HuH-7 (cell line): ENCODE results near the gene SNAPIN.
A peak's percentile ranks its signal among the peaks of the same experiment; 100 is the strongest.

Experiments used
- DNase-seq: peaks from one replicate; pipeline ENCODE4 v3.0.0; 2011; ENCODE audit warnings: low spot score

Gene SNAPIN, protein sequence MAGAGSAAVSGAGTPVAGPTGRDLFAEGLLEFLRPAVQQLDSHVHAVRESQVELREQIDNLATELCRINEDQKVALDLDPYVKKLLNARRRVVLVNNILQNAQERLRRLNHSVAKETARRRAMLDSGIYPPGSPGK

DNA sequence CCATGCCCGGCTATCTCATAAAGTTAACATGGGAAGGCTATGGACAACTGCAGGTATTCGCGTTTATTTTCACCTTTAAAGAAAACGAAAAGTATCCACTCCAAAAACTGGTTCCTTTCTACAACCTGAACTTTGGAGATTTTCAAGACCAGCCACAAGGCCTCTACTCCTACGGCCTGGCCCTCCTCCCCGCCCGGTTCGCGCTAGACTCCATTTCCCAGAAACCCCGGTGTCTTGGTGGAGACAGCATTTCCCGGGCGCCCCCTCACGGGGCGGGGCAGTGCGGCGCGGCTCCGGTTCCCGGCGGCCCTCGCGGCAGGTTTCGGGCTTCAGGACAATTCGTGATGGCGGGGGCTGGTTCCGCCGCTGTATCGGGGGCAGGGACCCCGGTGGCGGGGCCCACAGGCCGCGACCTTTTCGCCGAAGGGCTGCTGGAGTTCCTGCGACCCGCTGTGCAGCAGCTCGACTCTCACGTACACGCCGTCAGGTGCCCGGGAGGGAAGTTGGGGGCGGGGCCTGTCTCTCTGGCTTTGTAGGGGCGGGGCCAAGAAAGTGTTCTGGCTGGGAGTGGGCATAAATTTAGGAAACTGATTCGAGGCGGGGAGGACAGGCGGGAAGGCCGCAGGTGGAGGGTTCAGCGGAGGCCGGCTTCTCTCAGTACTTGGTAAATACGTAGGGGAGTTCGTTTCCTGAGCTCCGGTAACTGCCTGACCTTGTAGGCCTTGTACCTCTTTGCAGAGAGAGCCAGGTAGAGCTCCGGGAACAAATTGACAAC, at the start of gene SNAPIN:
Gene SNAPIN, plus strand, starts transcription at position 304 of the 775 bp plus-strand sequence. Its CDS starts 41 bp downstream, at position 345.
- peak; percentile 88 for DNase-seq

DNA sequence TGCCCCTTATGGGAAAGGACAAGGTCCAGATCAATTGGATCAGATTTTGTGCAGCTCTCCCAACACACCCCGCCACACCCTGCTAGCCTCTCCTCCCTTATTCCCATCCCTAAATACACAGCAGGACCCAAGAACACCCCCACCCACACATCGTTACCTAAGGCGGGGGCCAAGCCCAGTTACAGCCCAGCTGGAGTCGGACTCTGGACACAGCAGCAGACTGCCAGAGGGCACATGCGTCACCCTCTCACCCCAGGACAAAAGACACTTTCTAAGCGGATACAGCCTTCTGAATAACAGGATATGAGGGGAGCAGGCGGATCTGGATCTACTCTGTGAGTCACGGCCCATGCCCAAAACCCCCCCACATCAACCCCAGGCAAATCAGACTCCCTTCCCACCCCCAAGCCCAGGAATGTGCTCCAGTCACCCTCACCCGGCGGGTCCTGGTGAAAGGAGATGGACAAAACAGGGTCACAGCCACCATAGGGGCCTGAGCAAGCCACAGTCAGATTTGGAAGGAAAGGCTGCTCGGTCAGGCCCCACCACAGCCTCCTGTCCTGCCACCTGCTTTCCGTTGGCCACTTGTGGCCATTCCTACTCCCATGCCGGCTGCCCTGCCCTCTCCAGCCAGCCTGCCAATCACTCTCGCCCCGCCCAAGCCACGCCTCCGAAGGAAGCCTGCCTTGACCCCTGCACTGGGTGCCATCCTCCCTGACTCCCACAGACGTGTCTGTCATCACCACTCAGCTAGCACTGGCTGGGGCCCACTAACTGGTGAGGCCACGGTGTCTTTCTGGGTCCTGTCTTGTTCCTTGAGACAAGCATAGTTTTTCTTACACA, 49.5 kb upstream of the SNAPIN start:
- peak; percentile 42 for DNase-seq

DNA sequence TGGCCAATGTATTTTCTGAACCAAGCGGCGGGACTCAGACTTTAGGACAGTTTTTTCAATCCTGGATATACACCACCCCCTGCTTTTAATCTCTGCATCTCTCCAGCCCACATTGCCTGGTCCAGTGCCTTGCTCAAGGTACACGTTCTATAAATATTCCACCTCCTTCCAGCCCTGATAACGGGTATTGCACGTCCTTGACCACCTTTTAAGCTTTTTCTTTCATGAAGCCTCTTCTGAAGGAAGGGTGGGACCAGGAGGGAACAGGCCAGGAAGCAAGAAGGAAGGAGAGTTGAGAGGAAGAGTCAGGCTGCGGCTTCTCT, 49.0 kb upstream of the SNAPIN start:
- DNase-seq: no peak

DNA sequence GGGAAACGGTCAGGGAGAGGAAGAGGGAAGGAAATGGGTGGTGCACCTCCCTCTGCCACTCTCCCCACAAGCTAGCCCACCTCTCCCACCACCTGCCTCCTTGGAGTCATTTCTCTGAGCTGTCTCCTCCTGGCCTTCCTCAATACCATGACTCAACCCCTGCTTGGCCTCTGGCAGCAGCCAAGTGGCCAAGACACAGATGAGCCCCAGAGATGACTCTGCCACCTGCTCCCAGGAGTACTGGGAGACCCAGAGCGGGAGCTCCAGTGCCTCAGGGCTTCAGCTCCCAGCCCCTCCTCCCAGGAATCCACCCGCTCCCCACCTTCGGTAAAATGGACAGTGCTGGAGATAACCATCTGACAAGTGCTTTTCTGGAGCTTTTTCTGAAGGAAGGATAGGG, 48.2 kb upstream of the SNAPIN start:
- no peak for DNase-seq

DNA sequence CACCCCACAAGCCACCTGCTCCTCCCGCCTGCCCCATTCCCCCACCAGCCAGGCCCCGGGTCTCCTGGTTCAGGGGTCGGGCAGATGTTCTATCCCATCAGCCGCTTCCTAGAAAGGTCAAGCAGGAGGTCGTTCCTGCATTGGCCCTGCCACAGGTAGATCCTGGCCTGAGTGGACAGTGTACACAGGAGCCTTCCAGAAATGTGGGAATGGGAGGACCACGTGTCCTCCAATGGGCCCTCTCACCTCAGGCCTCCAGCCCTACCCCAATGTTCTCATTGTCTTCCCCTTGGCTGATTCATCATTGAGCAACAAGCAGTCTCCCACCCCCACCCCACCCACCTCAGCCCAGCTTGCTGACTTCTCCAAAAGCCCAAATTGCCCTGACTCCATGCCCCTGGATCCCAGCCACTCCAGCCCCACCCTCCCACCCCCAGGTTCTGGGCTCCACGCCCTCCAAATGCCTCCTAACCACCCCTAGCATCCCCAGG, 47.6 kb upstream of the SNAPIN start:
- no peak for DNase-seq

DNA sequence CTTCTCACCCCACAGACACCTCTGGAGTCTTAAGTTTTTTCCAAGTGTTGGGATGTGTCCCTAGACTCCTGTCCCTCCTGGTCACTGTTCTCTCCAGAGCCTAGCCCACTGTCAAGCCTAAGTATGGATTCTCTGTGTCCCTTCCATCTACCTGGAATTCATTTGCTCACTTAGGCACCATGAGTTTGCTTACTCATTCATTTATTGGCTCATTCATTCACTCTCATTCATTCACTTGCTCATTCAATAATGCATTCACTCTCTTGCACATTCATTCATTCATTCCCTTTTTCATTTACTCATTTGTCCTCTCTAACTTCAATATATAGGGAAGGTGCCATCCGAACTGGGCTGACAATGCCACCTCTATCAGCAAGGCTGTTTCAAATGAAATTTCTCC, 47.1 kb upstream of the SNAPIN start:
- no peak for DNase-seq

DNA sequence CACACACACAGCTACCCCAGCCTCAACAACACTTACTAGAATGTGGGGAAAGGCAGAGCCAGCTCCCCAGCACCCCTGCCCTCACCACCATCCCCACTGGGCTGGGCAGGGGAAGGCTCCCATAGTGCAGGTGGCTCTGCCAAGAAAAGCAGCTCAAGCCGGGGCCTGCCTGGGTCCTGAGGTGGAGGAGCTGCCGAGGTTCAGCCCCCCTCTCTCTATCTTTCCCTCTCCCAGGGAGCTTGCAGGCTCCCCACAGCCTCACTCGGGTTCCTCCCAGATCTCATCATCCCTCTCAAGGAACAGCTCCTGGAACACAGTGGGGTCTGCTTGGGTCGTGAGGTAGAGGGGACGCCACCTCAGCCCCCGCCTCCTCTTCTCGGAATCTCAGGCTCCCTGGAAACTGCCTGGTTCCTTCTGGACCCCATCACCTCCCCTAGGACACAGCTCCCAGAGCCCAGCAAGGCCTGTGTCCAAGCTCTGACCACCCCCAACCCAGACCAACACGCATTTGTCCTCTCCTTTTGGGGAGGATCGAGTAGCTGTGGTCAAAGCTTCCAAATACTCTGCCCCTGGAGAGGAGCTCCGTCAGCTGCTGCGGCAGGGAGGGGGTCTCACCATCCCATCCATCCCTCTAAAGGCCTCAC, 46.3 kb upstream of the SNAPIN start:
- no peak for DNase-seq

DNA sequence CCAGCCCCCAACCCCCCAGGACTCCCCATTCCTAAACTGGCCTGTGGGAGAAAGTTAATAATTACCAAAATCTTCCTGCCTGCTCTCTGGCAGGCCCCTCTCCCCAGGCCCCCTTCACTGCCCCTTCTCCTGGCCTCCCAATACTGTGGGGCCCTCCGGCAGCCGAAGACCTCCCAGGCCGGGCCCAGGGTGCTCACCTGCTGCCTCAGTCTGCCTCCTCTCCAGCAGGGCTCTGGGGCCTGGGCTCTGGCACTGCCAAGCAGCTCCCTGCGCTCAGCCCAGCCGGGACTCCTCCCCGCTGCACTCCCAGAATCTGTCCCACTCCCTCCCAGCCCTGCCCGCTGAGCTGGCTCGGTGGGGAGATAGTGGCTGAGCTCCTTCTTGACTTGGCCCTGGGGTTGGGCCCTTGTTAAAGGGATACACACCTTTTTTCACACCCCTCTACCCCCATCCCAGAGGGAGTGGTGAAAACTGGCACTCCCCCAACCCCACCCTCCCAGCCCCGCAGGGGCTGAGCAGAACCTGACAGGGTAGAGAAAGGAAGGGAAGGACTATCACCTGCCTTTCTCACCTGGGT, 45.7 kb upstream of the SNAPIN start, which contains the start of gene S100A16:
Gene S100A16, minus strand, starts transcription at position 383 of the 577 bp plus-strand sequence. CDS start 4,986 bp downstream, outside the sequence.
- peak; percentile 56 for DNase-seq

DNA sequence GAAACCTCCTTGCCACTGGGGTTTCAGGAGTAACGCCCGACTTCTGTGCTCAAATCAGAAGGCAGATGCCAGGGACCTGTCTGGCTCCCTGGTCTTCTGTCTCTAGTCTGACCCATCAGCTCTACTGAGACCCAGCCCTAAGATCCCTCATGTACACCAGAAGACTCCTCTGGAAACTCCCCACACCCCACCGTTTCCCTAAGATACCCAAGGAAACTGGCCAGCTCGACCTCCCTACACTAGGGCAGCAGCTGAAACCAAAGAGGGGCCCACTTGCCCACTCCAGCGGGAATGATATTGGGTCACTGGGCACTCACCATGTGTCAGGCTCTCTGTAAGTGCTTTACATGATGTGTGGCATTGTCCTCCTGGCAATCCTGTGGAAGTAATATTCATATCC, 45.1 kb upstream of the SNAPIN start:
- no peak for DNase-seq

DNA sequence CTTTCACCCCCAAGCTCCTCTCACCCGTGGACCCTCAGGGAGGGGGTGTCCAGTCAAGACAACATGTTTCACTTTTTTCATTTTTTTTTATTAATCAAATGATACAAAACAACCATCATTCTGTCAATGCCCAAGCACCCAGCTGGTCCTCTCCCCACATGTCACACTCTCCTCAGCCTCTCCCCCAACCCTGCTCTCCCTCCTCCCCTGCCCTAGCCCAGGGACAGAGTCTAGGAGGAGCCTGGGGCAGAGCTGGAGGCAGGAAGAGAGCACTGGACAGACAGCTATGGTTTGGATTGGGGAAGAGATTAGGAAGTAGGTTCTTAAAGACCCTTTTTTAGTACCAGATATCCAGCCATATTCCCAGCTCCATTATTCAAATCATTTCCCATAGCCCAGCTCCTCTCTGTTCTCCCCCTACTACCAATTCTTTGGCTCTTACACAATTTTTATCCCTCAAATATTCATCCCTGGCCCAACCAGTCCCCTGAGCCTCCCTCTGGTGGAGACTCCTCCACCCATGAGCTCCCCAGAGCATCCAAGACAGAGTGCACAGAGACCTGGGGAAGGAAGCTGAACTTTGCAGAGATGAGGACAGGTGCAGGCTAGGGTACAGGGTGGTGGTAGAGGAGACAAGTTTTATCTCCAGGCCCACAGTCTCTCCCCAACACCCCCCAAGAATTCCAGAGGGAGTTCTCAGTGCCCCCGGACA, 44.2 kb upstream of the SNAPIN start:
- DNase-seq: no peak

DNA sequence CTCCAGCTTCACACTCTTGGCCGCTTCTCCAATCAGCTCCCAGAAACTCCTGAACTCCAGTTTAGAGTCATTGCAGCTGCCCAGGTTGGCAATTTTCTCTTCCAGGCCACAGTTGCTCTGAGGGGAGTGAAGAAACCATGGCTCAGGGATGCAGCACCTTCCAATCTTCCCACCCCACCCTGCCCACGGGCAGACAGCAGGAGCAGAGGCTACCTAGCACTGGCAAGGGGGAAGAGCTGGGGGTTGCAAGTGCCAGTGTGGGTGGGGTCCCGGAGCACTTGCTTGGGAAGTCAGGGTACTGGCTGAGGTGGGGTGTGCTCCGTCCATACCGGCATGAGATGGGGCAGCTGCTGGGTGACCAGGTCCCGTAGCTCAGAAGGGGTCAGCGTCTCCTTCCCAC, 43.6 kb upstream of the SNAPIN start:
- no peak for DNase-seq

DNA sequence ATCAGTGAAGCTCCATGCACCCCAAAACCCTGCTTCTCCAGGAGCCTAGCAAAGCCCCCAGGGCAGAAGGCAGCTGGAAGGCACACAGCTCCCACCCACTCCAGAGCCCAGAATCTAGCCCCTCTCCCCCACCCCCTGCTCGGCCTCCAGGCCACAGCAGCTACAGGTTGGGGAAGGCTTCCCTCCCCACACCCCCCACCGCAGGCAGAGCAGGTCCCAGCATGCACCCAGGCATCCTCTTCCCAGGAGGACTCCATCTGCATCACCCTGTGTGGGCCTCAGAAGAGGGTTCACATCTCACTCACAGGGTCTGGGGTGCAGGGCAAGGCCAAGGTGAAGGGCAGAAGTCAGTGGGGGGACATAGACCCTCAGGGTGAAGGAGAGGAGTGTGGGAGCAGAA, 43.1 kb upstream of the SNAPIN start:
- DNase-seq: no peak

DNA sequence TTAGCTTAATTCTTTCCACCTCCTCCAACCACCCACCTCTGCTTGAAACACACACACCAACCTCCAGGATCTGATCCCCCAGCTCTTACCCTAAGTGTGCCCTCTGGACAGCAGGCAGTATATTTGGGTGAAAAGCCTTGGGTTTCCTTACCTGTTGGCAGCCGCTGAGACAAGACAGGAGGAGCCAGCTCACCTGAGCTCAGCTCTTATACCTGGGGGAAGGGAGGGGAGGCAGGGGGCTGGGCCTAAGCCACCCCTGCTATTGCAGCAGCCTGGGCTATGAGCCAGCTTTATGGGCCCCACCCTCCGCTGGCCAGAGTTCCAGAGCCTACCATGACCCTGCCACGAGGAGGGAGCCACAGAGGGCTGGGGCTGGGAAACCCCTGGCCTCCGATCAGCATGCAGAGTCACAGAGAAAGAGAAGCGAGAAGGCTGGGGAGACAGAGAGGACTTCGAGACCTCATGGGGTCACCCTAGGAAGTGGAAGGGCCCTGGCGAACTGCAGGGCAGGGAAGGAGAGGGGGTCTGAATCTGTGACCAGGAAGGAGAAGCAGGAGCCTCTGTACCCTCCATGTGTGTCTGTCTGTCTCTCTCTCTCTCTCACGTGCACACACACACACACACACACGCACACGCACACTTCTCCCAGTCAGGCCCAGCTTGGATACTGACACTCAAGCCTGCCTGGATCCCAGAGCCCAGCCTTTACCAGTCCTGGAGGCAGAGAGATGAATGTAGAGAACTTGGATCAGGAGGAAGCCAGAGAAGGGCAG, 42.2 kb upstream of the SNAPIN start, which contains the start of gene S100A14:
Gene S100A14, minus strand, starts transcription at position 182 of the 773 bp plus-strand sequence. CDS start 467 bp downstream, outside the sequence.
- DNase-seq: no peak

DNA sequence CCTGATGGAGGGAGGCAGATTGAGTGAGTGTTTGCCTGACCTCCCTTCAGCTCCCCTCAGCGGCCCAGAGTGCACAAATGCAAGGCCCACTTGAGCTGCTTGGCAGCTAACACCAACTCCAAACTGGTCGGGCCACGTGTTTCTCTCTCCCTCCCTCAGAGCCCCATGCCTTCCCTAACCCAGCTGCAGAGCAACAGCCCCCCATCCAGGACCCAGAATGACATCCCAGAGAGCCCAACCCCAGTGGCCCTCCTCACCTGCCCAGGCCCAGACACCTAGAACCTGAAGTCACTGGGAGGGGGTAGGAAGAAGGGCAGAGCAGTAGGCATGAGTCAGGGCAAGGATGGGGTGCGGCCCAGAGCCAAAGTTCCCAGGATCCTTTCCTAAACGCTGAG, 41.6 kb upstream of the SNAPIN start:
- no peak for DNase-seq

DNA sequence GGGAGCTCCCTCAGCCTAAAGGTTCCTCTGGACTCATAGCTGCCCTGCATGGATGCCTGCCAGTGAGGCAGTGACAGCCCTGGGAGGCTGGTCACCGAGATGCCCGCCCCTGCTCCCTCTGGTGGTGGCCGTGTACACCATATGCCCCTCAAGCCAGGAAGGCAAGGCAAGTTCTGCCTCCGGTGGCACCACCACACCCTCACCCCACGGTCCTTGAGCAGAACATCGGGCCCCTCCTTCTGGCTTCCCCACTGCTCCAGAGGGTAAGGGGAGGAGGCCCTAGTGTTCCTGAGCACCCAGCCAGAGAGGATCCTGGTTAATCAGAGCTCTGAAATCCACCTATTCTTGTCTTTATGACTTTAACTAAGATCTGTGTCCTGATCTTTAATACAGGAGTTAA, 40.8 kb upstream of the SNAPIN start:
- DNase-seq: no peak

DNA sequence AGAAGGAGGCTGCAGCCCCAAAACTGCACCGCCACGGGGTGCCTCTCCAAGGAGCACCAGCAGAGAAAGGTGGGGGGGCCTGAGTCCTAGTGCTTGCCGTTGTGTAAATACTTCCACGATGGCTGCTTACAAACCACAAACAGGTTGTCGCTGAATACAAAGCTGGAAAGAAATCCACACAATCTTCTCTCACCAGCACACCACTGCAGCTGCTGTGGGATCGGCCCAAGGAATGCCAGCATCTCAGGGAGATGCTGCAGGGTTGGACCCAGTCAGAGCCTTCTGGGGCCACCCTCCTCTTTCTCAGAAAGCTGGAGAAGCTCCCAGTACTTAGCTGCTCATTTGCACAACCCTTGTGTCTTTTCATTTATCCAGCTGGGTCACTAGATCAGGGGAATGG, 39.3 kb upstream of the SNAPIN start:
- no peak for DNase-seq

DNA sequence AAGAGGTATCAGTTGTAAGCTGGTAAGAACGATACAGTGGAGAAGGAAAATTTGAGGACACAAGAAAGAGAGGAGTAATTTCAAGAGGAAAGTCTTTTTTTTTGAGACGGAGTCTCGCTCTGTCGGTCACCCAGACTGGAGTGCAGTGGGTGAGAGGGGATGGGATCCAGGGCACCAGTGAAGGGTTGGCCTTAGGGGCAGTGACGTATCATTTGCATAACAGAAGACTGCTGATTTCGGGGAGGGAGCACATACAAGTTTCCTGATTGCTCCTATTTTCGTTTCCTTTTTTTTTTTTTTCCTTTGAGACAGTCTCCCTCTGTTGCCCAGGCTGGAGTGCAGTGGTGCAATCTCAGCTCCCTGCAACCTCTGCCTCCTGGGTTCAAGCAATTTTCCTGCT, 35.4 kb upstream of the SNAPIN start:
- no peak for DNase-seq

DNA sequence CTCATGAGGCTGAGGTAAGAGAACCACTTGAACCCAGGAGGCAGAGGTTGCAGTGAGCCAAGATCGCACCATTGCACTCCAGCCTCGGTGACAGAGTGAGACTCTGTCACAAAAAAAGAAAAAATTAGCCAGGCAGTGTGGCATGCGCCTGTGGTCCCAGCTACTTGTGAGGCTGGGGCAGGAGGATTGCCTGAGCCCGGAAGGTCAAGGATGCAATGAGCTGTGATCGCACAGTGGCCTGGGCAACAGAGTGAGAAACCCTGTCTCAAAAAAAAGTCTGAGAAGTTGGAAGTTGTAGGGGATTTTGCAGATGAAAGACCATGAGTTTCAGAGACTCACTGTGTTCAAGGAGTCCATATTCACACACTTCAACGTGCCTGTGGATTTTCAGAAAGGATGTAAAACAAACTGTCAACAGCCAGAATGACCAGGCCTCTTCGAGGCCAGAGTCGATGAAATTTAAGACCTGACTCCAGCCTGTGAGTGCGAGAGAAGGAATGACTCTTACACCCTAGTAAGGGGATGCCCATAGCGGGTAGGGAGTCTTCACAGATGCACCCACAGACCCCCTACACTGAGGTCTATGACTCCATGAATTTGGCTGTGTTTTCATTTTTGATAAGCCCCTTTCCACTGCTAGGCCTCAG, 33.4 kb upstream of the SNAPIN start:
- no peak for DNase-seq

DNA sequence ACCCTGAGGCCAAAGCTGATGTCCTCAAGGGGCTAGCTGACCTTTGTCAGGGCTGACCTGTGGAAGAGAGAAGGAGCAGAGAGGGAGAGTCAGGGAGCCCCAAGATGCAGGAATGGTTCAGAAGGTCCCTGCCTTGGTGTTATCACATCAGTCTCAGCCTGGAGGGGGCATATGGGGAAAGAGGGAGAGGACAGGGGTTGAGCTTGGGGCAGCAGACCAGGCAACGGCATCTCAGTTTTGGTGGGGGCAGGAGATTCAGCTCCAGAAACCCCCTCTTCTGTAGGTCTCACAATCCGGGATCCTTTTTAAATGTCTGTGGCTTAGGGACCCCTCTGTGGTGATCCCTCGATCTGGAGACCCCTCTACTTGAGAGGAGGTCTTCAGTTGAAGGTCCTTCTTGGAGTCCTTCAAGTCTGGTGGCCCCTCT, 32.0 kb upstream of the SNAPIN start:
- no peak for DNase-seq
